Measurements from ENCODE around the gene DNAH8. TPM values are rescaled to one million over a fixed set of nuclear protein-coding genes. Genes with fewer than 3 reads are reported as not detected.
"Not testable (repeated sequence)": the region's sequence is repeated elsewhere in the genome, so short reads cannot be mapped to it uniquely, and the experiment has no call there.

DNAH8 gene
- total RNA-seq, 1 experiment from 2014 or later = not detected

GRCh38 chr6:38871741-38872568 is 156.8 kb downstream of the DNAH8 start:
- peak; percentile 66 for DNase-seq (ENCODE audit: unreplicated experiment)
- Mint-ChIP-seq H3K27me3 (ENCODE audit: insufficient read depth, unreplicated experiment) (no peaks in the 10 kb centered on the region), H3K27ac (ENCODE audit: low read depth, unreplicated experiment) (no peak overlapping the region), H3K4me1 (ENCODE audit: insufficient read depth, unreplicated experiment) (peaks cover 6% of the 10 kb centered on the region), H3K36me3 (ENCODE audit: insufficient read depth, unreplicated experiment) (no peaks in the 10 kb centered on the region), H3K4me3 (ENCODE audit: unreplicated experiment) (no peak overlapping the region), H3K9me3 (ENCODE audit: unreplicated experiment) (no peaks in the 10 kb centered on the region)
- TF ChIP-seq CTCF (IDR thresholded peaks at IDR 0.05; ENCODE audit: unreplicated experiment) = peak; percentile 77
- POLR2A ChIA-PET = interaction anchor here (0.6 to 1.1 kb wide), 3 partner anchors 12 to 62 kb away, joined by 3 to 4 read pairs (median 3); no protein-coding TSS in a partner anchor
- BruUV-seq (replicated peaks) = no TSS peak
- intact Hi-C loops (cut with micrococcal nuclease) = loop anchor here (1.0 to 5.0 kb wide), 3 partner anchors 61 to 295 kb away; no protein-coding TSS in a partner anchor
- CTCF ChIA-PET = interaction anchor here (0.5 to 4.3 kb wide), 68 partner anchors 10 to 1398 kb away, joined by 3 to 46 read pairs (median 4); no protein-coding TSS in a partner anchor

- intact Hi-C loops (cut with micrococcal nuclease) = loop anchor here (5.0 kb wide), 2 partner anchors 229 to 294 kb away; no protein-coding TSS in a partner anchor
- no TSS peak for BruUV-seq (replicated peaks)
- no peaks in the 10 kb centered on the region for H3K9me3 Mint-ChIP-seq (ENCODE audit: unreplicated experiment)
- POLR2A ChIA-PET = interaction anchor here (1.1 kb wide), 2 partner anchors 57 to 61 kb away, joined by 3 to 4 read pairs; no protein-coding TSS in a partner anchor
- no peaks in the 10 kb centered on the region for H3K27me3 Mint-ChIP-seq (ENCODE audit: insufficient read depth, unreplicated experiment)
- no peak overlapping the region for H3K27ac Mint-ChIP-seq (ENCODE audit: low read depth, unreplicated experiment)
- no peak overlapping the region for H3K4me3 Mint-ChIP-seq (ENCODE audit: unreplicated experiment)
- CTCF ChIA-PET = interaction anchor here (0.5 to 4.3 kb wide), 45 partner anchors 10 to 443 kb away, joined by 3 to 46 read pairs (median 5); no protein-coding TSS in a partner anchor
- H3K36me3 Mint-ChIP-seq (ENCODE audit: insufficient read depth, unreplicated experiment) = no peaks in the 10 kb centered on the region
- TF ChIP-seq CTCF (IDR thresholded peaks at IDR 0.05; ENCODE audit: unreplicated experiment) = no peak
- peaks cover 6% of the 10 kb centered on the region for H3K4me1 Mint-ChIP-seq (ENCODE audit: insufficient read depth, unreplicated experiment)
- no peak for DNase-seq (ENCODE audit: unreplicated experiment)
These were observed 157.9 kb downstream of the DNAH8 start for GRCh38 chr6:38873001-38873400.

- POLR2A ChIA-PET; H3K36me3 Mint-ChIP-seq (ENCODE audit: insufficient read depth, unreplicated experiment): not testable (repeated sequence)
These were observed 158.7 kb downstream of the DNAH8 start for GRCh38 chr6:38873816-38874215.

GRCh38 chr6:38876475-38876874 is 161.4 kb downstream of the DNAH8 start:
- Mint-ChIP-seq H3K36me3 (ENCODE audit: insufficient read depth, unreplicated experiment) (no peaks in the 10 kb centered on the region), H3K9me3 (ENCODE audit: unreplicated experiment) (no peaks in the 10 kb centered on the region), H3K27ac (ENCODE audit: low read depth, unreplicated experiment) (no peak overlapping the region), H3K4me3 (ENCODE audit: unreplicated experiment) (no peak overlapping the region), H3K27me3 (ENCODE audit: insufficient read depth, unreplicated experiment) (no peaks in the 10 kb centered on the region), H3K4me1 (ENCODE audit: insufficient read depth, unreplicated experiment) (peaks cover 6% of the 10 kb centered on the region)
- CTCF ChIA-PET = interaction anchor here (0.7 to 2.3 kb wide), 2 partner anchors 290 to 1143 kb away, joined by 3 to 9 read pairs; no protein-coding TSS in a partner anchor
- intact Hi-C loops (cut with micrococcal nuclease) = no loop called here
- POLR2A ChIA-PET = no interaction called here
- no TSS peak for BruUV-seq (replicated peaks)
- no peak for DNase-seq (ENCODE audit: unreplicated experiment)
- TF ChIP-seq CTCF (IDR thresholded peaks at IDR 0.05; ENCODE audit: unreplicated experiment) = no peak

More at GRCh38 chr6:38873816-38874215, 158.7 kb downstream of the DNAH8 start:
- CTCF ChIA-PET = interaction anchor here (0.6 to 4.3 kb wide), 12 partner anchors 12 to 1660 kb away, joined by 3 to 46 read pairs (median 16); no protein-coding TSS in a partner anchor
- not testable (repeated sequence) for H3K9me3 Mint-ChIP-seq (ENCODE audit: unreplicated experiment); BruUV-seq (replicated peaks); H3K27me3 Mint-ChIP-seq (ENCODE audit: insufficient read depth, unreplicated experiment); H3K4me1 Mint-ChIP-seq (ENCODE audit: insufficient read depth, unreplicated experiment); DNase-seq (ENCODE audit: unreplicated experiment); H3K27ac Mint-ChIP-seq (ENCODE audit: low read depth, unreplicated experiment); H3K4me3 Mint-ChIP-seq (ENCODE audit: unreplicated experiment)
- intact Hi-C loops (cut with micrococcal nuclease) = loop anchor here (5.0 kb wide), 2 partner anchors 228 to 293 kb away; no protein-coding TSS in a partner anchor

All from MCF 10A (cell line).